Skeletal muscle satellite cell (primary cell): ENCODE results near the gene SLC29A4.
"Not testable (repeated sequence)": the region's sequence is repeated elsewhere in the genome, so short reads cannot be mapped to it uniquely, and the experiment has no call there.

Source experiments
- H3K27me3 ChIP-seq: 2 replicates; pipeline ENCODE4 v1.7.0; 2013; ENCODE audit warnings: low read length; ENCODE audit not compliant: control insufficient read depth, insufficient read depth
- H3K36me3 ChIP-seq: 2 replicates; pipeline ENCODE4 v1.7.0; 2013; ENCODE audit warnings: mild to moderate bottlenecking, control low read depth, low read length; ENCODE audit not compliant: insufficient read depth
- H3K4me1 ChIP-seq: 2 replicates; pipeline ENCODE4 v1.7.0; 2013; ENCODE audit warnings: low read length; ENCODE audit not compliant: control insufficient read depth, insufficient read depth
- H3K4me2 ChIP-seq: 2 replicates; pipeline ENCODE4 v1.7.0; 2013; ENCODE audit warnings: mild to moderate bottlenecking, low read length
- H3K4me3 ChIP-seq: 2 replicates; pipeline ENCODE4 v1.7.0; 2013; ENCODE audit warnings: low read length
- H3K9ac ChIP-seq: 2 replicates; pipeline ENCODE4 v1.7.0; 2013; ENCODE audit warnings: mild to moderate bottlenecking, low read depth, low read length, moderate library complexity
- H3K9me3 ChIP-seq: replicated peaks from 2 replicates; pipeline ENCODE4 v1.7.0; 2013; ENCODE audit warnings: mild to moderate bottlenecking, control low read depth, low read length

SLC29A4 gene

DNA sequence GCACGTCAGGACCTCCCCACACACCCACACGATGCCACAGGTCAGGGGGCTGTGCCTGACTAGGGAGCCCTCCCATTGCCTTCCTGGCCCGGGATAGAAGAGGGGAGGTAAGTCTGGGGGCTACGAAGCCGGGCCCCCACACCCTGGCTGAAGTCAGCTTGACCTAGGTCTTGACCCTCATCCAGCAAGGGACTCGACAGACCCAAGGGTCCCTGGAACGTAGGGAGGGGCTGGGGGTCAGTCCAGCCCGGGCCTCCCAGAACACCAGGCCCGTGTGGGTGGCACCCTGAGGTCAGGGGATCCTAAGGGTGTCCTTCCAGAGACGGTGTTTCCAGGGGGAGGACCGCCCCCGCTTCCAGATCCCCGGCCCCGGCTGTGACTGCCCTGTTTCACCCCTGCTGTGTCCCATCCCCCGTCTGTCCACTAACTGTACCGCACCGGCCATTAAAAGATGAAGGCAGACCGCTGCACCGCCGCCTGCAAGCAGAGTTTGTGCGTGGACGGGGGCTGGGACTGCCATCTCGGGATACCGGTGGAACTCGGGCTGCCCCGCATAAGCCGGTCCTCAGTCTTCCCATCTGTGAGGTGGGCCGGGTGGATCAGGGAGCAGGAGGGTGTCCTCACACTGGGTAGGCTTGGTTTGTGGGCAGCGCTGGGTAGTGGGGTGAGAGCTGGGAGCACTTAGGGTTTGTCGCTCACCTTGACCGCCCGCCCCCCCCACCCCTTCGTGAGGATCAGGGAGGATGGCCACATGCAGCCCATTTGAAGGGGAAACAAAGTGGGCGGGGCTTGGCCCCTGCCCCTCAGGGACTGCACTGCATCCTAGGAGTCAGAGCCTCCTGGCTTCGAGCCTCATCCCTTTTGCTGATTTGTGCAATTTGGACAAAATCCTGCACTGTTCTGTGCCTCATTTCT, 21.1 kb downstream of the SLC29A4 start:
- no peaks in the 10 kb centered on the region for H3K27me3 ChIP-seq
- H3K4me1 ChIP-seq: no peaks in the 10 kb centered on the region
- H3K4me2 ChIP-seq: no peak overlapping the region
- no peak overlapping the region for H3K4me3 ChIP-seq
- H3K36me3 ChIP-seq: peaks cover 4% of the 10 kb centered on the region
- H3K9me3 ChIP-seq: no peaks in the 10 kb centered on the region
- H3K9ac ChIP-seq: no peak overlapping the region

DNA sequence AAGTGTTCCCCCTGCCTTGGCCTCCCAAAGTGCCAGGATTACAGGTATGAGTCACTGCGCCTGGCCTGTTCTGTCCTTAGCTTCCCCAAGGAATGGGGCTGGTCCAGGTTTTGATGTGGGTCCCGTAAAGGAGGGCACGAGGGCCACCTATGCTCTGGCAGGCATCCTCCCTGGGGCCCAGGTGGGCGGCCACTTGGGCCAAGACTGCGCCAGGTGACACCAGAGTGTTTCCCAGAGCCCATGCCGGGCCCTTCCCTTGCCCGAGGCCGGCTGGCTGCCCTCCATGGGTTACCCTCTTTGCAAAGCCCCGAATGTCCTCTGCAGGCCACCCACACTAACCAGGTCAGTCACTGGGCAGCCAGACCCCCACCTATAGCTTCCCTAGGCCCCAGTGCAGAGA, 22.3 kb downstream of the SLC29A4 start:
- H3K4me2 ChIP-seq, H3K27me3 ChIP-seq, H3K9ac ChIP-seq, H3K4me1 ChIP-seq, H3K9me3 ChIP-seq, H3K36me3 ChIP-seq, H3K4me3 ChIP-seq: not testable (repeated sequence)

DNA sequence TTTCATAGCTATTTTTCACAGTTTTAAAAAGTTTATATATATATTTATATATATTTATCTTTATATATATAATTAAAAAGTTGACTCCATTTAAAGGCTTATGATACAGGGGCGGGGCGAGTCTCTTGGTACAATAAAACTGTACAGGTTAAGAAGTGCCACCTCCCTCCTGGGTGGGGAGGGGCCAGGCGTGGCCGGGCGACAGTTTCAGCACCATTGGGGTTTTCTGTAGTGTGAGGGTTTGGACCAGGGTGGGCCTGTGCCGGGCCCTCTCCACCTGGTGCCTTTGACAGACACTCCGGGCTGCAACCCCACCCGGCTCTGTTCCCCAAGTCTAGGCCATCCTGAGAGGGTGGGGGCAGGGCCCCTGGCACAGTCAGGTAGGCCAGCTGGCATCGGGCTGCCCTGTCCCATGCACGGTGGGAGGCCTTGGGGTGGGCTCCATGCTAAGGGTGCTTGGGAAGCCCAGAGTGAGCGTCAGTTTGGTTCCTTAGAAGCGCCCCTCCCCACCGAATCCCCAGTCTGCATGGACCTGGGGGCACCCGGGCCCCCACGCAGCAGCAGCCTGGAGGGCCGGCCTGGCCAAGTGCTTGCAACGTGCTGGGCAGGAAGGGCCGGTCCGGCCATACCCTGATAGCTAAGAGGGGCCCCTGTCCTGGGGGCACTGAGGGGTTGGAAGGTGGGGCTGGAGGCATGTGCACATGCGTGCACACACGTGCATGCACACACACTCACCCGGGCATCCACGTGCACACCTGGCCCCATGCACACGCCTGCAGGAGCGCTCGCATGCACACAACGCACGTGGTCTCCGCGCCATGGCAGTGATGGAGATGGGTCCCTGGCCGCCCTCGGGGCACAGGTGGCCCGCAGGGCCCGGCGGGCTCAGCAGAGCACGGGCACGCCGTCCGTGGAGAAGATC, 24.7 kb downstream of the SLC29A4 start:
- H3K9me3 ChIP-seq: not testable (repeated sequence)
- peaks cover 15% of the 10 kb centered on the region for H3K36me3 ChIP-seq

DNA sequence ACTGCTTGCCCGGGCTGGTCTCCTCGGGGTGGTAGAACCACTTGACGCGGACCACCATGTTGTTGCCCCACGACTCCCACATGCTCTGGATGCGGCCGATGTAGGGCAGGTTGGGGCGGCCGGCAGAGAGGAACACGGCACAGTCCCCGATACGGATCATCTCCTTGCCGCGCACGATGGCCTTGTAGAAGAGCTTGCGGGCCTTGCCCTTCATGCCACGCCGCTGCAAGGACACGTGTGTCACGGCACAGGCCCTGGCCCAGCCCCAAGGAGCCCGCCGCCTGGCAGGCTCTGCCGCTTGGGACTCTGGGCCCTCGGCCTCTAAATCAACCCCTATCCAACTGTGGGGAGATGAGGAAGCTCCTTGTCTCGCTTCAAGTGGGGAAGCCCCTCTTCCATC, 26.4 kb downstream of the SLC29A4 start:
- H3K9me3 ChIP-seq: no peaks in the 10 kb centered on the region
- no peaks in the 10 kb centered on the region for H3K27me3 ChIP-seq
- no peaks in the 10 kb centered on the region for H3K4me1 ChIP-seq
- no peak overlapping the region for H3K4me2 ChIP-seq
- H3K9ac ChIP-seq: no peak overlapping the region
- peaks cover 15% of the 10 kb centered on the region for H3K36me3 ChIP-seq
- no peak overlapping the region for H3K4me3 ChIP-seq

More for the DNA sequence above, 24.7 kb downstream of the SLC29A4 start:
- H3K4me3 ChIP-seq, H3K4me2 ChIP-seq, H3K4me1 ChIP-seq, H3K9ac ChIP-seq, H3K27me3 ChIP-seq: not testable (repeated sequence)

DNA sequence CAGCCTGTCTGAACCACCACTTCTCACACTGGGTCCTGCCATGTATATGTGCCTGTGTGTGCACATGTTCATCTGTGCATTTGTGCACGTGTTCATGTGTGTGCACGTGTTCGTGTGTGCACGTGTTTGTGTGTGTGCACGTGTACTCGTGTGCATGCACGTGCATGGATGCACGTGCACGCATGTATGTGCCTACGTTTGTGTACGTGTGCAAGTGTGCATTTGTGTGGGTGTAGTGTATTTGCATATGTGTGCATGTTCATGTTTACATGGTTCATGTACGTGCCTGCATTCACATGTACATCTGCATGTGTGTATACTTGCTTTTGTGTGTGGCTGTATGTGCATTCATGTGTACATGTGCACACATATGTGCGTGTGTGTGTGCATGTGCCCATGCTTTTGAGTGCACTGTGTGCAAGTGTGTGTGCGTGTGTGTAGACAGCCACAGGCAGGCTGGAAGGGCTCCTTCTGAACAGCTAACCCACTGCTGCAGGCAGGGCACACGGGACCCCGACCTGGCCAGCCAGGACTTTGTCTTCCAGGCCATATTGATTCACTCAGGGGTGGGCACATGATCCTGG, 28.2 kb downstream of the SLC29A4 start:
- H3K4me1 ChIP-seq: no peaks in the 10 kb centered on the region
- H3K36me3 ChIP-seq: peaks cover 22% of the 10 kb centered on the region
- H3K4me2 ChIP-seq: no peak overlapping the region
- no peak overlapping the region for H3K4me3 ChIP-seq
- no peaks in the 10 kb centered on the region for H3K27me3 ChIP-seq
- H3K9me3 ChIP-seq: no peaks in the 10 kb centered on the region
- no peak overlapping the region for H3K9ac ChIP-seq

DNA sequence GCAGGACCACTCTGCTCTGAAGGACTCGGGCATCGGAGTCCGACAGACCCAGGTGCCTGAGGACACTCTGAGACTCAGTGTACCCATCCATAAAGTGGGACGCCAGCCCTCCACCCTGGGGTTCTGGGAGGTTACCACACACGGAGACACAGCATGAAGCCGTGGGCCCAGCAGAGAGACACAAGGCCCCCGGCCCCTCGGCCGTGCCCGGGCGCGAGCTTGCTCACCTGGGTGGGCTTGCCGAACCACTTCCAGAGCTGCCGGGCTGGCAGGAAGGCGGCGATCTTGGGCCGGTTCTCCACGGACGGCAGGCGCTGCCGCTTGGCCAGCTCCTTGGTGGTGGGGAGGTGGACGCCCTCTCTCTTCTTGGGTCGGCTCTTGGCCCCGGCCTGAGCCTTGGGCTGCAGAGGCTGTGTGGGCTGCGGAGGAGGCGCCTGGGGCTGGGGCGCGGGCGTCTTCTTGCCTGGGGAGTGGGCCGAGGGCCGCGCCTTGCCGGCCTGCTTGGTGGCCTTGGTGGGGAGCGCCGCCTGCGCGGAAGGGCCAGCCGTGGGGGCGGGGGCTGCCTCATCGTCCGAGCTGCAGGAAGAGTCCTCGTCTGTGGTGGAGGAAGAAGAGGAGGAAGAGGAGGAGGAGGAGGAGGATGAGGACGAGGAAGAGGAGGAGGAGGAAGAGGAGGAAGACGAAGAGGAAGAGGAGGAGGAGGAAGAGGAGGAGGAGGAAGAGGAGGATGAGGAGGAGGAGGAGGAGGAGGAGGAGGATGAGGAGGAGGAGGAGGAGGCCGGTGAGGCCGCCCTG, 29.7 kb downstream of the SLC29A4 start:
- not testable (repeated sequence) for H3K27me3 ChIP-seq, H3K9ac ChIP-seq, H3K4me1 ChIP-seq, H3K9me3 ChIP-seq, H3K4me3 ChIP-seq, H3K4me2 ChIP-seq
- peaks cover 27% of the 10 kb centered on the region for H3K36me3 ChIP-seq

DNA sequence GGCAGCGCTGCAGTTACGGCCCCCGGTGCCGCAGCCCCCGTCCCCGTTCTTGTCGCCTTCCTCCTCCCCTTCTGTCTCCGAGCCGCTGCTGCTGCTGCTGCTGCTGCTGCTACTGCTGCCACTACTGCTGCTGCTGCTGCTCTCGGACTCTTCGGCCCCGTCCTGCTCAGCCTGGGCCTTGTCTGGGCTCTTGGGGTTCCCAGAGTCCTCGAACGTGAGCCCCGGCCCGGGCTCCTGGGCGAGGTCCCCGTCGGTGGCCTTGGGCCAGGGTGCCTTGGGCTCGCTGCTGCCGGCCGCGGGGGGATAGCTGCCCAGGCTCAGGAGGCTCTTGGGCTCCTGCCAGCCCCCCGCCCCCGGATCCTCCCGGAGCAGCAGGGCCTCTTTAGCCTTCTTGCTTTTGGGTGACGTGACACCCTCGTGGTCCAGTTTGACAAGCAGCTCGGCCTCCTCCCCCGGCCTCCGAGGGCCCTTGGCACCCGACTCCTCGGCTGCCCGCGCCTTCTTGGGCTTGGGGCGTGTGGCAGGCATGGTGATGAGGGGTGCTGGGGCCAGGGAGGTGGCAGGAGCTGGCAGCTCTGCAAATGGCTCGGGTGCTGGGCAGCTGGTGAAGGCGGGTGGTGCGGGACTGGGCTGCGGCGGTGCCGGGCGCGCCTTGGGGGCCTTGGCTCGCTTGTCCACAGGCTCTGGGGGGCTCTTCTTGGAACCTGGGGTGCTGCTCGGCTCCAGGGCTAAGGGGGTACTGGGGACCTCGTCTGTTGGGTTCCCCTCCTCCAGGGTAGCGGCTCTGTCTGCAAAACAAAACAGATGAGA, 30.5 kb downstream of the SLC29A4 start:
- not testable (repeated sequence) for H3K4me2 ChIP-seq, H3K9me3 ChIP-seq, H3K4me1 ChIP-seq, H3K27me3 ChIP-seq, H3K4me3 ChIP-seq, H3K9ac ChIP-seq
- peaks cover 27% of the 10 kb centered on the region for H3K36me3 ChIP-seq

DNA sequence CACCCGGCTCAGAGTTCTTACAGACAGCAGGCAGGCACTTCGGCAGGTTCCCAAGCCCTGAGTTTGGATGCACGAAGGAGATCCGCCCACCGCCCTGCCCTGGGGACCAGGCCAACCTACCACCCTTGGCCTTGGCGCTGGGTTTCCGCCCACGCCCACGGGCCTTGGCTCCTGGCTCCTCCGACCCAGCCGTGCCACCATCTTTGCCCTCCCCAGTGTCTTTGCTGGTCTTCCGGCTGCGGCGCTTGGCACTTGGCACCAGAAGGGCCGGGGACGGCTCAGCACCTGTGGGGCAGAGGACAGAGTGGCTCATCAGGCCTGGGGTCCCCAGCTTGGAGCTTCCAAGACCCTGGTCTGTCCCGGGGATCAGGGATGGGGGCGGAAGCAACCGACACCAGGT, 32.1 kb downstream of the SLC29A4 start:
- H3K9ac ChIP-seq: no peak overlapping the region
- H3K36me3 ChIP-seq: peaks cover 37% of the 10 kb centered on the region
- peaks cover 7% of the 10 kb centered on the region for H3K9me3 ChIP-seq
- no peak overlapping the region for H3K4me2 ChIP-seq
- no peak overlapping the region for H3K4me3 ChIP-seq
- H3K4me1 ChIP-seq: no peaks in the 10 kb centered on the region
- H3K27me3 ChIP-seq: no peaks in the 10 kb centered on the region

DNA sequence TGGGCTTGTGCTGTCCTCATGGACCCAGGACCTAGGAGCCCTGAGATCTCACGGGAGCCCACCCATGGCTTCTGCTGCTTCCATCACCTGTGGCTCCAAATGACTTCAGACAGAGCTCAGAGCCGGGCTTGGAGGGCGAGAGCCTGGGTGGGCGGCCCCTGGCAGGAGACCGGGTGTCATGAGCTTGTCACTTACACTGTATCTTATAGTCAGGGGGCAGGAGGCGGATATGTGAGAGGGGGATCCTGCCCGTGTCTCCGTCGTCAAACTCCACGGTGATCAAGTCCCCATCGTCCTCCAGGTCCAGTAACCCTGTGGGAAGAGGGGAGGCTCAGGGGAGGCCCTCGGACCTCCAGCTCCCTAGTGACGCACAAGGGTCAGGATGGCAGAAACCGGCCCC, 33.0 kb downstream of the SLC29A4 start:
- Histone ChIP-seq H3K9ac (no peak overlapping the region), H3K27me3 (no peaks in the 10 kb centered on the region), H3K4me3 (no peak overlapping the region), H3K4me2 (no peak overlapping the region), H3K4me1 (no peaks in the 10 kb centered on the region), H3K36me3 (peaks cover 42% of the 10 kb centered on the region), H3K9me3 (peaks cover 7% of the 10 kb centered on the region)

DNA sequence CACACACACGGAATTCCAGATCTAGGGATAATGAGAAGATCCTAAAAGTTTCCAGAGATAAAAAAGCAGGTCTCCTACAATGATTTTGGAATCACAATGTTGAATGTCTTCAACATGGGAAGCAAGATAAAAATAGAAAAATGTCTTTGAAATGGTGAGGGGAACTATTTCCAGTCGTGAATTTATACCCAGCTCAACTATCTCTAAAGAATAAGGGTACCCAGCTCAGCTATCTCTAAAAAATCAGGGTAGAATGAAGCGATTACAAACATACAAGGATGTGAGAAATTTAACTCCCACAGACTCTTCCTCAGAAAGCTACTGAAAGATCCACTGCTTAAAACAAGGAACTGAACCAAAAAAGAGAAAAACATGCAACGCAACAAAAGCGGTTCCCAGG, 35.9 kb downstream of the SLC29A4 start:
- H3K9ac ChIP-seq, H3K4me3 ChIP-seq, H3K4me2 ChIP-seq, H3K9me3 ChIP-seq, H3K27me3 ChIP-seq, H3K4me1 ChIP-seq: not testable (repeated sequence)
- H3K36me3 ChIP-seq: peaks cover 49% of the 10 kb centered on the region
